A549 (cell line): Measurements from ENCODE around the gene LAMB2. TPM values are rescaled to one million over a fixed set of nuclear protein-coding genes. Genes with fewer than 3 reads are reported as not detected.

Source experiments
- ATAC-seq, 2 experiments: fragments of 200-7000 bp in 1 of 2; fragments of >200 bp in 1 of 2; cut with Nextera tagmentation in 1 of 2; cut with Tn5 transposase in 1 of 2; 3 replicates each; pipeline versions ENCODE4 v1.8.0 to v1.9.1; 2018 to 2020; ENCODE audit warnings: mild to moderate bottlenecking in 1 of 2, moderate library complexity in 1 of 2
- CTCF ChIA-PET: fragments of 300-600 bp; sonication (Branson Sonifier 250); formaldehyde crosslinking; extraction: SDS; loops from one replicate; lab custom pipeline; 2021; ENCODE audit warnings: antibody characterized with exemption, inconsistent platforms; lab: Yijun Ruan, JAX
- POLR2A ChIA-PET: fragments of 350-600 bp; formaldehyde crosslinking; extraction: SDS; loops from one replicate; lab custom pipeline; 2021; ENCODE audit warnings: antibody characterized with exemption, inconsistent platforms; lab: Yijun Ruan, JAX
- DNase-seq, 2 experiments: peaks; one replicate each; pipeline versions ENCODE4 v3.0.0 to v3.0.0-alpha.2; 2011 to 2016; ENCODE audit warnings: low read depth in 1 of 2, low spot score in 1 of 2
- FAIRE-seq: peaks from 2 replicates; lab custom pipeline; 2011; peaks lifted over from hg19 to GRCh38; lab: Jason Lieb, UNC
- H3K27ac ChIP-seq, 2 experiments: fragments of >200 bp; sonication (Bioruptor Twin); formaldehyde crosslinking; 3 replicates each; pipeline ENCODE4 v1.5.1; 2016 to 2017
- H3K4me1 ChIP-seq: fragments of >200 bp; sonication (Bioruptor Twin); formaldehyde crosslinking; 3 replicates; pipeline ENCODE4 v1.6.1; 2016
- H3K4me2 ChIP-seq: fragments of >200 bp; sonication (Bioruptor Twin); formaldehyde crosslinking; 3 replicates; pipeline ENCODE4 v1.6.1; 2016
- H3K4me3 ChIP-seq: fragments of >200 bp; sonication (Bioruptor Twin); formaldehyde crosslinking; 3 replicates; pipeline ENCODE4 v1.5.1; 2016
- H3K9me3 ChIP-seq: fragments of >200 bp; sonication (Bioruptor Twin); formaldehyde crosslinking; 3 replicates; pipeline ENCODE4 v1.6.1; 2016
- BCL3 ChIP-seq: fragments of >200 bp; sonication (Bioruptor Twin); formaldehyde crosslinking; IDR thresholded peaks from 3 replicates; pipeline ENCODE4 v1.6.1; 2016
- CEBPB ChIP-seq, 2 experiments: fragments of >200 bp in 1 of 2; sonication (Bioruptor Twin) in 1 of 2; formaldehyde crosslinking in 1 of 2; IDR thresholded peaks; 2 replicates each; pipeline ENCODE4 v1.6.1; 2012 to 2016
- CHD2 ChIP-seq: fragments of 150-350 bp; IDR thresholded peaks from 2 replicates; pipeline ENCODE4 v1.6.1; 2014; ENCODE audit warnings: low read length; ENCODE audit not compliant: partially characterized antibody
- E2F6 ChIP-seq: IDR thresholded peaks from 2 replicates; pipeline ENCODE4 v1.6.1; 2012; ENCODE audit warnings: low read depth, borderline replicate concordance
- EHMT2 ChIP-seq: fragments of 200-600 bp; sonication (generic); IDR thresholded peaks from 2 replicates; pipeline ENCODE4 v1.6.1; 2016; ENCODE audit warnings: antibody characterized with exemption, low read depth, mild to moderate bottlenecking, moderate library complexity
- FOSB ChIP-seq: fragments of 250-450 bp; sonication (Bioruptor Pico); IDR thresholded peaks from 2 replicates; pipeline ENCODE4 v1.5.0; 2020; ENCODE audit warnings: mild to moderate bottlenecking, moderate library complexity
- FOSL2 ChIP-seq, 2 experiments: fragments of 450-650 bp in 1 of 2; fragments of >200 bp in 1 of 2; sonication (Bioruptor Twin) in 1 of 2; formaldehyde crosslinking; IDR thresholded peaks; 2 replicates each; pipeline versions ENCODE4 v1.5.0 to v1.6.1; 2016 to 2020; ENCODE audit warnings: mild to moderate bottlenecking in 1 of 2, moderate library complexity in 1 of 2
- GATA3 ChIP-seq: IDR thresholded peaks from 2 replicates; pipeline ENCODE4 v1.6.1; 2012; ENCODE audit warnings: borderline replicate concordance
- HDAC2 ChIP-seq: fragments of 200-600 bp; sonication (generic); IDR thresholded peaks from 2 replicates; pipeline ENCODE4 v1.6.1; 2016
- HMGXB4 ChIP-seq: fragments of 250-450 bp; sonication (Bioruptor Pico); IDR thresholded peaks from 2 replicates; pipeline ENCODE4 v1.5.0; 2021; ENCODE audit warnings: mild to moderate bottlenecking, moderate library complexity, borderline replicate concordance
- HOXA7 ChIP-seq: fragments of 250-450 bp; sonication (Bioruptor Pico); IDR thresholded peaks from 2 replicates; pipeline ENCODE4 v1.5.0; 2020; ENCODE audit warnings: mild to moderate bottlenecking, moderate library complexity
- HOXB13 ChIP-seq: fragments of 250-450 bp; sonication (Bioruptor Pico); IDR thresholded peaks from 2 replicates; pipeline ENCODE4 v1.5.0; 2020; ENCODE audit warnings: low read depth, mild to moderate bottlenecking, moderate library complexity
- HOXB5 ChIP-seq: fragments of 250-450 bp; sonication (Bioruptor Pico); IDR thresholded peaks from 2 replicates; pipeline ENCODE4 v1.5.0; 2020; ENCODE audit warnings: mild to moderate bottlenecking, moderate library complexity
- JUN ChIP-seq, 2 experiments: fragments of >200 bp; sonication (Bioruptor Twin); formaldehyde crosslinking; IDR thresholded peaks; 2 replicates in 1 of 2; 3 replicates in 1 of 2; pipeline ENCODE4 v1.6.1; 2016 to 2017
- JUNB ChIP-seq: fragments of >200 bp; sonication (Bioruptor Twin); formaldehyde crosslinking; IDR thresholded peaks from 2 replicates; pipeline ENCODE4 v1.6.1; 2016
- KDM1A ChIP-seq: fragments of 200-600 bp; sonication (generic); IDR thresholded peaks from 2 replicates; pipeline ENCODE4 v1.6.1; 2016; ENCODE audit warnings: low read depth, mild to moderate bottlenecking
- MAFK ChIP-seq: fragments of 450-650 bp; IDR thresholded peaks from 2 replicates; pipeline ENCODE4 v1.6.1; 2014; ENCODE audit not compliant: partially characterized antibody
- MAX ChIP-seq: IDR thresholded peaks from 2 replicates; pipeline ENCODE4 v1.6.1; 2012
- MAZ ChIP-seq: fragments of 150-350 bp; IDR thresholded peaks from 2 replicates; pipeline ENCODE4 v1.6.1; 2014; ENCODE audit warnings: antibody characterized with exemption, low read depth, low read length, borderline replicate concordance
- NR3C1 ChIP-seq: fragments of >200 bp; sonication (Bioruptor Twin); formaldehyde crosslinking; IDR thresholded peaks from 3 replicates; pipeline ENCODE4 v1.6.1; 2017
- PHF8 ChIP-seq: fragments of 200-600 bp; sonication (generic); IDR thresholded peaks from 2 replicates; pipeline ENCODE4 v1.6.1; 2016; ENCODE audit warnings: low read depth, mild to moderate bottlenecking, antibody characterized with exemption, moderate library complexity, borderline replicate concordance
- POLR2A ChIP-seq: IDR thresholded peaks from 2 replicates; pipeline ENCODE4 v1.6.1; 2012; ENCODE audit warnings: mild to moderate bottlenecking, low read length
- POLR2AphosphoS2 ChIP-seq: conservative IDR thresholded peaks from 2 replicates; pipeline ENCODE4 v1.6.1; 2012; ENCODE audit warnings: low read length, improper control_type of control experiment, inconsistent platforms
- RAD21 ChIP-seq, 2 experiments: fragments of >200 bp in 1 of 2; sonication (Bioruptor Twin) in 1 of 2; formaldehyde crosslinking in 1 of 2; IDR thresholded peaks in 1 of 2; conservative IDR thresholded peaks in 1 of 2; 2 replicates in 1 of 2; 3 replicates in 1 of 2; pipeline ENCODE4 v1.6.1; 2012 to 2018; ENCODE audit warnings: inconsistent platforms in 1 of 2
- REST ChIP-seq: fragments of 200-600 bp; sonication (generic); IDR thresholded peaks from 2 replicates; pipeline ENCODE4 v1.6.1; 2016; ENCODE audit warnings: antibody characterized with exemption, mild to moderate bottlenecking, moderate library complexity
- SREBF2 ChIP-seq: fragments of 450-650 bp; IDR thresholded peaks from 2 replicates; pipeline ENCODE4 v1.6.1; 2014; ENCODE audit warnings: mild to moderate bottlenecking, moderate library complexity
- TP53 ChIP-seq: fragments of 250-450 bp; sonication (Bioruptor Pico); IDR thresholded peaks from 2 replicates; pipeline ENCODE4 v1.5.0; 2021; ENCODE audit warnings: mild to moderate bottlenecking, moderate library complexity
- WGBS: methylation state at CpG from one replicate; pipeline ENCODE4 v1.1.6; 2017; ENCODE audit errors: missing lambda C conversion rate; 5-methylcytosine and 5-hydroxymethylcytosine counted together
- polyA plus RNA-seq, 4 experiments: library from polyadenylated mRNA; depleted of rRNA in 3 of 4; stranded (reverse); fragments of >200 nt; fragmentation: RNase III in 1 of 4; extraction: RNeasy Plus Mini Kit Qiagen cat#74134 plus additional on column Dnase treatment in 1 of 4; gene quantifications; 2 replicates in 3 of 4; 3 replicates in 1 of 4; pipeline ENCODE4 v1.2.3, GENCODE V29; 2011 to 2017

Gene LAMB2
- polyA plus RNA-seq, 2 of the 4 experiments (the other 2 are of a cell fraction) = 87.3 to 146 TPM

GRCh38 chr3:49121132-49121736, 11.6 kb downstream of the LAMB2 start:
- Histone ChIP-seq H3K4me3 (peak overlapping the region; percentile 93), H3K9me3 (no peaks in the 10 kb centered on the region), H3K4me1 (peaks cover 14% of the 10 kb centered on the region), H3K27ac (peak overlapping the region; percentile 93 to 99), H3K4me2 (peak overlapping the region; percentile 93)
- FAIRE-seq (no peak), DNase-seq (no peak), ATAC-seq (peak; percentile 32 to 48; a peak in 3 of 6 replicates)
- CTCF ChIA-PET = interaction anchor here (0.6 to 1.0 kb wide), 4 partner anchors 13 to 347 kb away, joined by 3 read pairs; no protein-coding TSS in a partner anchor
- POLR2A ChIA-PET = interaction anchor here (0.6 to 1.6 kb wide), 15 partner anchors 8 to 443 kb away, joined by 3 to 26 read pairs (median 4); partner anchors contain the start of genes DALRD3, IMPDH2, LAMB2 and QARS1
- WGBS = 86% methylated on average over 16 of the region's 17 CpGs
- TF ChIP-seq E2F6 (no peak), CHD2 (no peak), KDM1A (no peak), SREBF2 (no peak), RAD21 (conservative IDR thresholded peaks at IDR 0.05 in 1 of 2, IDR thresholded peaks at IDR 0.05 in 1 of 2) (no peak), HOXA7 (CRISPR knock-in tag) (no peak), CEBPB (IDR thresholded peaks at IDR 0.05) (no peak), MAZ (no peak), GATA3 (no peak), JUN (IDR thresholded peaks at IDR 0.05) (no peak), HDAC2 (no peak), MAX (no peak), FOSB (CRISPR knock-in tag) (no peak)
- TF ChIP-seq, all 56 proteins: peak for 0

GRCh38 chr3:49120438-49121131, 12.3 kb downstream of the LAMB2 start, which contains the start of gene USP19:
Gene USP19 (minus strand): TSS chr3:49120823. CDS start chr3:49119145, 1,678 bp downstream.
- ChIA-PET CTCF (interaction anchor here (0.6 to 1.7 kb wide), 5 partner anchors 13 to 348 kb away, joined by 3 to 7 read pairs (median 3); no protein-coding TSS in a partner anchor), POLR2A (interaction anchor here (0.6 to 1.6 kb wide), 16 partner anchors 9 to 444 kb away, joined by 3 to 26 read pairs (median 4); partner anchors contain the start of genes DALRD3, IMPDH2, LAMB2 and QARS1)
- H3K4me3 ChIP-seq = peak within 1 kb of the TSS; percentile 93
- FAIRE-seq (no peak), ATAC-seq (peak; percentile 95 to 97), DNase-seq (peak; percentile 88 to 91)
- no peaks in the 10 kb centered on the region for H3K9me3 ChIP-seq
- H3K4me2 ChIP-seq = peak within 1 kb of the TSS; percentile 93
- peak within 1 kb of the TSS; percentile 93 to 99 for H3K27ac ChIP-seq
- WGBS = 1% methylated on average over 20 of the region's 70 CpGs
- H3K4me1 ChIP-seq = peaks cover 14% of the 10 kb centered on the region
- TF ChIP-seq EHMT2 = no peak
- TF ChIP-seq HOXB13 (CRISPR knock-in tag) = no peak
- TF ChIP-seq BCL3 = no peak
- no peak for TF ChIP-seq JUNB
- 0 out of 2 replicates have a peak, but pooled peaks have one; percentile 19 for TF ChIP-seq GATA3
- TF ChIP-seq SREBF2 = no peak
- no peak for TF ChIP-seq POLR2AphosphoS2
- TF ChIP-seq MAX = peak; percentile 49
- peak; percentile 53 to 73; a peak in 3 of 5 replicates for TF ChIP-seq JUN (IDR thresholded peaks at IDR 0.05)
- no peak for TF ChIP-seq MAFK
- no peak for TF ChIP-seq TP53 (CRISPR knock-in tag)
- TF ChIP-seq HOXB5 = no peak
- no peak for TF ChIP-seq HMGXB4 (CRISPR knock-in tag)
- TF ChIP-seq POLR2A = peak; percentile 62
- no peak for TF ChIP-seq REST
- TF ChIP-seq PHF8 = peak; percentile 72
- no peak for TF ChIP-seq CEBPB (IDR thresholded peaks at IDR 0.05)
- no peak for TF ChIP-seq CHD2
- TF ChIP-seq FOSL2 (IDR thresholded peaks at IDR 0.05) = no peak
- TF ChIP-seq FOSL2 (CRISPR knock-in tag; IDR thresholded peaks at IDR 0.05) = no peak
- no peak for TF ChIP-seq KDM1A
- TF ChIP-seq NR3C1 = no peak
